Right lobe of liver (tissue), 4 donors: Measurements from ENCODE around the gene NAIP.
"Not testable (repeated sequence)": the region's sequence is repeated elsewhere in the genome, so short reads cannot be mapped to it uniquely, and the experiment has no call there.

Experiments used
- CTCF ChIP-seq, 4 donors: fragments of 200-600 bp in 3 of 4; fragments of 450-650 bp in 1 of 4; IDR thresholded peaks; one replicate each; pipeline versions ENCODE4 v1.5.1 to v1.8.0; 2016 to 2022; ENCODE audit warnings: antibody characterized with exemption in 4 of 4, mild to moderate bottlenecking in 2 of 4
- POLR2A ChIP-seq: fragments of 450-650 bp; IDR thresholded peaks from one replicate; pipeline ENCODE4 v1.6.1; 2017; ENCODE audit warnings: antibody characterized with exemption, mild to moderate bottlenecking
- donor health status: DM: no; HTN: no; CAD: no.
- donor health status: DM: no; HTN: no; CAD: no.
- donor health status: DM: no; HTN: yes; CAD: no.

- TF ChIP-seq CTCF (IDR thresholded peaks at IDR 0.05); POLR2A: not testable (repeated sequence)
These were observed 34.3 kb upstream of the NAIP start for GRCh38 chr5:71059426-71059825.
